Gastroesophageal sphincter (tissue), 4 donors: ENCODE results near the gene B4GALNT1. TPM values are rescaled to one million over a fixed set of nuclear protein-coding genes. Genes with fewer than 3 reads are reported as not detected.

ENCODE experiments used
- ATAC-seq: fragments of 150-250 bp; one replicate; pipeline ENCODE4 v1.9.1; 2016; ENCODE audit warnings: mild to moderate bottlenecking, moderate library complexity
- H3K27ac ChIP-seq, 4 donors: fragments of 200-600 bp; sonication (generic) in 3 of 4; 1 replicate in 3 of 4; 2 replicates in 1 of 4; pipeline ENCODE4 v1.5.1; 2016 to 2019
- H3K27me3 ChIP-seq: fragments of 200-600 bp; sonication (generic); one replicate; pipeline ENCODE4 v1.5.1; 2019
- H3K36me3 ChIP-seq, 2 donors: fragments of 200-600 bp; sonication (generic); one replicate each; pipeline ENCODE4 v1.5.1; 2019; ENCODE audit warnings: control low read depth in 1 of 2
- H3K4me1 ChIP-seq, 3 donors: fragments of 200-600 bp; sonication (generic); 1 replicate in 2 of 3; 2 replicates in 1 of 3; pipeline ENCODE4 v1.5.1; 2016 to 2019; ENCODE audit warnings: control low read depth in 2 of 3
- H3K4me3 ChIP-seq, 2 donors: fragments of 200-600 bp; sonication (generic); one replicate each; pipeline ENCODE4 v1.5.1; 2019; ENCODE audit warnings: mild to moderate bottlenecking in 1 of 2, moderate library complexity in 1 of 2
- H3K9me3 ChIP-seq, 3 donors: fragments of 200-600 bp; sonication (generic); one replicate each; pipeline ENCODE4 v1.5.1; 2017 to 2019; ENCODE audit warnings: control low read depth in 2 of 3
- CTCF ChIP-seq, 4 experiments: fragments of 200-600 bp in 2 of 4; fragments of 450-650 bp in 2 of 4; sonication (generic) in 1 of 4; IDR thresholded peaks; one replicate each; pipeline ENCODE4 v1.5.1; 2017 to 2019; ENCODE audit warnings: antibody characterized with exemption in 4 of 4, mild to moderate bottlenecking in 2 of 4, moderate library complexity in 2 of 4
- EP300 ChIP-seq: sonication (generic); formaldehyde crosslinking; IDR thresholded peaks from one replicate; pipeline ENCODE4 v1.6.1; 2017; ENCODE audit warnings: antibody characterized with exemption, mild to moderate bottlenecking
- POLR2A ChIP-seq, 2 donors: fragments of 450-650 bp; IDR thresholded peaks; one replicate each; pipeline ENCODE4 v1.6.1; 2017; ENCODE audit warnings: antibody characterized with exemption in 2 of 2, mild to moderate bottlenecking in 2 of 2, moderate library complexity in 1 of 2
- POLR2AphosphoS5 ChIP-seq: sonication (generic); formaldehyde crosslinking; IDR thresholded peaks from one replicate; pipeline ENCODE4 v1.6.1; 2017; ENCODE audit warnings: antibody characterized with exemption
- WGBS, 2 donors: methylation state at CpG; one replicate each; pipeline ENCODE4 v1.1.5; 2018; ENCODE audit warnings: low coverage in 1 of 2; 5-methylcytosine and 5-hydroxymethylcytosine counted together
- total RNA-seq, 4 donors: library from RNA; depleted of rRNA; stranded (reverse); fragments of >200 nt; gene quantifications; one replicate each; pipeline ENCODE4 v1.1.0, GENCODE V29; 2016

The B4GALNT1 gene
- total RNA-seq, 4 donors from 2014 or later, result 2.3 to 10.1 (median 5.0) TPM

GRCh38 chr12:57613427-57614109 lies 19.4 kb downstream of the B4GALNT1 start:
- H3K4me1 ChIP-seq, result peaks cover 0 to 83% (median 27%) of the 10 kb centered on the region in 3 donors
- ATAC-seq, result no peak
- peaks cover 10% of the 10 kb centered on the region for H3K27me3 ChIP-seq
- TF ChIP-seq POLR2A (IDR thresholded peaks at IDR 0.05) (no peak), POLR2AphosphoS5 (no peak), CTCF (IDR thresholded peaks at IDR 0.05) (no peak), EP300 (no peak)
- 53 to 67% methylated on average over 3 to 4 of the region's 10 CpGs for WGBS, 2 donors
- peaks cover 0 to 55% of the 10 kb centered on the region in 2 donors for H3K36me3 ChIP-seq
- no peaks in the 10 kb centered on the region for H3K9me3 ChIP-seq
- peak overlapping the region in 1 of 2 donors; percentile 89 for H3K4me3 ChIP-seq
- H3K27ac ChIP-seq, result peak overlapping the region in 3 of 4 donors; percentile 96 to 99 (median 98)

GRCh38 chr12:57612711-57613426 lies 20.1 kb downstream of the B4GALNT1 start:
- peaks cover 0 to 87% (median 27%) of the 10 kb centered on the region in 3 donors for H3K4me1 ChIP-seq
- H3K27me3 ChIP-seq, result peaks cover 10% of the 10 kb centered on the region
- no peak for ATAC-seq
- TF ChIP-seq POLR2AphosphoS5, result no peak
- no peak for TF ChIP-seq CTCF (IDR thresholded peaks at IDR 0.05)
- TF ChIP-seq EP300, result no peak
- no peak for TF ChIP-seq POLR2A (IDR thresholded peaks at IDR 0.05)
- H3K4me3 ChIP-seq, result peak overlapping the region; percentile 89 to 95
- WGBS, 2 donors, result 69 to 80% methylated on average over 2 to 4 of the region's 10 CpGs
- peaks cover 0 to 57% of the 10 kb centered on the region in 2 donors for H3K36me3 ChIP-seq
- H3K9me3 ChIP-seq, result no peaks in the 10 kb centered on the region
- peak overlapping the region; percentile 30 to 99 (median 97) for H3K27ac ChIP-seq

GRCh38 chr12:57611827-57612710 lies 20.9 kb downstream of the B4GALNT1 start:
- ATAC-seq, result no peak
- TF ChIP-seq POLR2AphosphoS5, result no peak
- no peak for TF ChIP-seq EP300
- TF ChIP-seq POLR2A (IDR thresholded peaks at IDR 0.05), result no peak
- TF ChIP-seq CTCF (IDR thresholded peaks at IDR 0.05), result no peak
- no peaks in the 10 kb centered on the region for H3K9me3 ChIP-seq
- peak overlapping the region; percentile 89 to 95 for H3K4me3 ChIP-seq
- peak overlapping the region; percentile 91 to 99 (median 97) for H3K27ac ChIP-seq
- WGBS, 2 donors, result 13 to 18% methylated on average over 3 to 4 of the region's 23 CpGs
- peaks cover 0 to 93% (median 27%) of the 10 kb centered on the region in 3 donors for H3K4me1 ChIP-seq
- peaks cover 10% of the 10 kb centered on the region for H3K27me3 ChIP-seq
- peaks cover 0 to 57% of the 10 kb centered on the region in 2 donors for H3K36me3 ChIP-seq

GRCh38 chr12:57611108-57611826 lies 21.7 kb downstream of the B4GALNT1 start, which contains the start of gene ARHGEF25:
Gene ARHGEF25, plus strand, starts transcription at chr12:57611435. Its CDS starts 460 bp downstream, at chr12:57611895.
- H3K9me3 ChIP-seq, result no peaks in the 10 kb centered on the region
- WGBS, 2 donors, result 10% methylated on average over 5 of the region's 55 CpGs; no CpG with 5 or more reads in 1 of the 2 donors
- H3K27ac ChIP-seq, result peak within 1 kb of the TSS; percentile 91 to 99 (median 97)
- peaks cover 0 to 57% of the 10 kb centered on the region in 2 donors for H3K36me3 ChIP-seq
- peaks cover 0 to 95% (median 27%) of the 10 kb centered on the region in 3 donors for H3K4me1 ChIP-seq
- ATAC-seq, result peak; percentile 90
- peak within 1 kb of the TSS; percentile 89 to 95 for H3K4me3 ChIP-seq
- TF ChIP-seq POLR2AphosphoS5 (peak; percentile 69), CTCF (IDR thresholded peaks at IDR 0.05) (no peak), EP300 (no peak), POLR2A (IDR thresholded peaks at IDR 0.05) (peak; percentile 65 to 67)
- H3K27me3 ChIP-seq, result peaks cover 10% of the 10 kb centered on the region
